ENCODE results near the gene LGI4.

Gene LGI4

DNA sequence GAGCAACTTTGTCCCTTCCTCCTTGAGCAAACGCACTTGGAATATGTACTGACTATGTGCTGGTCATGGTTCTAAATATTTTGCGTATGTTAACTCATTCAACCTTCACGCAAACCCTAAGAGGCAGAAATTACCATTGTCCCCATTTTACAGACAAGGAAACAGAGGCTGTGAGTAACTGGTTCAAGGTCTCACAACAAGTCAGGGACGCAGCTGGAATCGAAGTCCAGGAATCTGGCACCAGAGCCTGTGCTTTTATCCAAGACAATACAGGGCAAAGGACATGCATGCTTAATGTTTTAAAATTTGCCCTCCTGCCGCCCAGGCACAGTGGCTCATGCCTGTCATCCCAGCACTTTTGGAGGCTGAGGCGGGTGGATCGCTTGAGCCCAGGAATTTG is 24.7 kb upstream of the LGI4 start:
- Histone ChIP-seq H3K4me2 (ENCODE audit: low read depth, low read length, poor library complexity, severe bottlenecking) (no peak overlapping the region), H3K27me3 (ENCODE audit: low read length) (no peaks in the 10 kb centered on the region), H3K27ac (ENCODE audit: low read depth, low read length) (no peak overlapping the region), H4K20me1 (ENCODE audit: low read depth, low read length) (no peaks in the 10 kb centered on the region), H3K36me3 (ENCODE audit: low read length) (peaks cover 36% of the 10 kb centered on the region), H2AFZ (ENCODE audit: low read depth, low read length, severe bottlenecking) (no peak overlapping the region), H3K79me2 (ENCODE audit: insufficient read depth, low read length) (peaks cover 29% of the 10 kb centered on the region), H3F3A (ENCODE audit: insufficient read depth) (no peaks in the 10 kb centered on the region), H3K9me3 (ENCODE audit: insufficient read depth, low read length) (peaks cover 6% of the 10 kb centered on the region; the same call in 1 of the 2 replicates), H3K4me3 (ENCODE audit: insufficient read depth, low read length, poor library complexity, severe bottlenecking) (no peak overlapping the region), H3K9ac (ENCODE audit: low read length) (no peak overlapping the region), H3K9me2 (replicated peaks; ENCODE audit: insufficient read depth, low read length) (no peaks in the 10 kb centered on the region)
- TF ChIP-seq CTCF (IDR thresholded peaks at IDR 0.05; ENCODE audit: insufficient read depth, low read length, poor library complexity, severe bottlenecking) = no peak
- no peak for TF ChIP-seq EZH2phosphoT487 (conservative IDR thresholded peaks at IDR 0.05; ENCODE audit: low read length)

DNA sequence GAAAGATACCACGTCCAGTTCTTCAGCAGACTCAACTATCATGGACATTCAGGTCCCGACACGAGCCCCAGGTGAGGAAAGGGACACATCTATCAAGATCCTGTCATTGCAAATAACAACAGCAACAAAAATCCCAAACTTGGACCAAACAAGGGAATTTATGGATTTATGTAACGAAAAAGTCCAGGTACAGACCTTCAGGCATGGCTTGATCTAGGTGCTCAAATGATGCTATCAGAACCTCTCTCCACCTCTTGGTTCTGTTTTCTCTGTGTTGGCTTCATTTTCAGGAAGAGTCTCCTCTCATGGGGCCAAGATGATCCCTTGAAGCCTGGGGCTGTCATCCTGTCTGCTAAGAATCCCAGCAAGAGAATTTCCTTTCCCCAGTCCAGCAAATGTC is 22.6 kb upstream of the LGI4 start:
- Histone ChIP-seq H3K9me3 (ENCODE audit: insufficient read depth, low read length) (no peaks in the 10 kb centered on the region), H2AFZ (ENCODE audit: low read depth, low read length, severe bottlenecking) (no peak overlapping the region), H4K20me1 (ENCODE audit: low read depth, low read length) (no peaks in the 10 kb centered on the region), H3K9ac (ENCODE audit: low read length) (no peak overlapping the region), H3K36me3 (ENCODE audit: low read length) (peaks cover 27% of the 10 kb centered on the region), H3K4me3 (ENCODE audit: insufficient read depth, low read length, poor library complexity, severe bottlenecking) (no peak overlapping the region), H3K9me2 (replicated peaks; ENCODE audit: insufficient read depth, low read length) (no peaks in the 10 kb centered on the region), H3F3A (ENCODE audit: insufficient read depth) (no peaks in the 10 kb centered on the region), H3K79me2 (ENCODE audit: insufficient read depth, low read length) (peaks cover 30% of the 10 kb centered on the region), H3K27ac (ENCODE audit: low read depth, low read length) (no peak overlapping the region), H3K27me3 (ENCODE audit: low read length) (no peaks in the 10 kb centered on the region), H3K4me2 (ENCODE audit: low read depth, low read length, poor library complexity, severe bottlenecking) (no peak overlapping the region)
- TF ChIP-seq CTCF (IDR thresholded peaks at IDR 0.05; ENCODE audit: insufficient read depth, low read length, poor library complexity, severe bottlenecking) (no peak), EZH2phosphoT487 (conservative IDR thresholded peaks at IDR 0.05; ENCODE audit: low read length) (no peak)

GRCh38 chr19:35156673-35157014 is 21.8 kb upstream of the LGI4 start:
- Histone ChIP-seq H3K9me3 (ENCODE audit: insufficient read depth, low read length) (no peaks in the 10 kb centered on the region), H3F3A (ENCODE audit: insufficient read depth) (no peaks in the 10 kb centered on the region), H2AFZ (ENCODE audit: low read depth, low read length, severe bottlenecking) (no peak overlapping the region), H3K36me3 (ENCODE audit: low read length) (peaks cover 23% of the 10 kb centered on the region), H3K9me2 (replicated peaks; ENCODE audit: insufficient read depth, low read length) (no peaks in the 10 kb centered on the region), H3K27me3 (ENCODE audit: low read length) (no peaks in the 10 kb centered on the region), H4K20me1 (ENCODE audit: low read depth, low read length) (no peaks in the 10 kb centered on the region), H3K27ac (ENCODE audit: low read depth, low read length) (no peak overlapping the region), H3K4me2 (ENCODE audit: low read depth, low read length, poor library complexity, severe bottlenecking) (peak overlapping the region; percentile 64), H3K79me2 (ENCODE audit: insufficient read depth, low read length) (peaks cover 30% of the 10 kb centered on the region), H3K9ac (ENCODE audit: low read length) (0 out of 2 replicates have a peak overlapping the region, but pooled peaks have one; percentile 93), H3K4me3 (ENCODE audit: insufficient read depth, low read length, poor library complexity, severe bottlenecking) (no peak overlapping the region)
- TF ChIP-seq CTCF (IDR thresholded peaks at IDR 0.05; ENCODE audit: insufficient read depth, low read length, poor library complexity, severe bottlenecking) (no peak), EZH2phosphoT487 (conservative IDR thresholded peaks at IDR 0.05; ENCODE audit: low read length) (no peak)
